GM13976 (cell line): ENCODE data around the gene DNHD1.

Source experiments
- DNase-seq: peaks from one replicate; pipeline ENCODE4 v3.0.0; 2012; ENCODE audit warnings: low spot score
- in situ Hi-C: fragments of 300-500 bp; cut with MboI; formaldehyde crosslinking; loops from one replicate; pipeline ENCODE4 v1.12.0; 2022; ENCODE audit warnings: low sequenced_read_pairs, mixed read lengths, inconsistent platforms; ENCODE audit not compliant: unreplicated experiment
- TF ChIP-seq, protein P1 (sequence below): IDR thresholded peaks from 2 replicates; pipeline ENCODE4 v1.5.1; 2012; ENCODE audit warnings: borderline replicate concordance, mild to moderate bottlenecking; ENCODE audit not compliant: insufficient read depth; ENCODE audit errors: extremely low read depth, missing control alignments, control extremely low read depth

Gene DNHD1

DNA sequence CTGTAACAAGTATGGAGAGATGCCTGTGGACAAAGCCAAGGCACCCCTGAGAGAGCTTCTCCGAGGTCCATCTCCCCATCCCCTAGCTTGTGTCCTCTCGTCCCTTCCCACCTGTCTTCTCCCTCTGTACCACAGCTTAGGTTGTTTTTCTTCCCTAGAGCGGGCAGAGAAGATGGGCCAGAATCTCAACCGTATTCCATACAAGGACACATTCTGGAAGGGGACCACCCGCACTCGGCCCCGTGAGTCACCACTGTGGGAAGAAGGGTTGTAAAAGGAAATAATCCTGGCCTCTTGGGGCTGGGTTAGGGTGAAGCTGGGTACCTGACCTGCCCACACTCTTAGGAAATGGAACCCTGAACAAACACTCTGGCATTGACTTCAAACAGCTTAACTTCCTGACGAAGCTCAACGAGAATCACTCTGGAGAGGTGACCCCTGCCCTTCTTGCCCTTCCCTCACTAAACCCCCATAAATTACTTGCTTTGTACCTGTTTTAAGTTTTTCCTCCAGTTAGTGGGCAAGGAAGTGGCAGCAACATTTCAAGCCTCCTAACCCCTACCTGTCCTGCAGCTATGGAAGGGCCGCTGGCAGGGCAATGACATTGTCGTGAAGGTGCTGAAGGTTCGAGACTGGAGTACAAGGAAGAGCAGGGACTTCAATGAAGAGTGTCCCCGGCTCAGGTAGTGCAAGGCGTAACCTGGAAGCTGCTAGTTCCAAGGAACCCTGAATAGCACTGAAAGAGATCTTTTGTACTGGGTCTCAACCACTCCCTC, 111.8 kb downstream of the DNHD1 start:
- in situ Hi-C loops = no loop called here
- TF ChIP-seq, protein P1, sequence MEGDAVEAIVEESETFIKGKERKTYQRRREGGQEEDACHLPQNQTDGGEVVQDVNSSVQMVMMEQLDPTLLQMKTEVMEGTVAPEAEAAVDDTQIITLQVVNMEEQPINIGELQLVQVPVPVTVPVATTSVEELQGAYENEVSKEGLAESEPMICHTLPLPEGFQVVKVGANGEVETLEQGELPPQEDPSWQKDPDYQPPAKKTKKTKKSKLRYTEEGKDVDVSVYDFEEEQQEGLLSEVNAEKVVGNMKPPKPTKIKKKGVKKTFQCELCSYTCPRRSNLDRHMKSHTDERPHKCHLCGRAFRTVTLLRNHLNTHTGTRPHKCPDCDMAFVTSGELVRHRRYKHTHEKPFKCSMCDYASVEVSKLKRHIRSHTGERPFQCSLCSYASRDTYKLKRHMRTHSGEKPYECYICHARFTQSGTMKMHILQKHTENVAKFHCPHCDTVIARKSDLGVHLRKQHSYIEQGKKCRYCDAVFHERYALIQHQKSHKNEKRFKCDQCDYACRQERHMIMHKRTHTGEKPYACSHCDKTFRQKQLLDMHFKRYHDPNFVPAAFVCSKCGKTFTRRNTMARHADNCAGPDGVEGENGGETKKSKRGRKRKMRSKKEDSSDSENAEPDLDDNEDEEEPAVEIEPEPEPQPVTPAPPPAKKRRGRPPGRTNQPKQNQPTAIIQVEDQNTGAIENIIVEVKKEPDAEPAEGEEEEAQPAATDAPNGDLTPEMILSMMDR = no peak
- no peak for DNase-seq

DNA sequence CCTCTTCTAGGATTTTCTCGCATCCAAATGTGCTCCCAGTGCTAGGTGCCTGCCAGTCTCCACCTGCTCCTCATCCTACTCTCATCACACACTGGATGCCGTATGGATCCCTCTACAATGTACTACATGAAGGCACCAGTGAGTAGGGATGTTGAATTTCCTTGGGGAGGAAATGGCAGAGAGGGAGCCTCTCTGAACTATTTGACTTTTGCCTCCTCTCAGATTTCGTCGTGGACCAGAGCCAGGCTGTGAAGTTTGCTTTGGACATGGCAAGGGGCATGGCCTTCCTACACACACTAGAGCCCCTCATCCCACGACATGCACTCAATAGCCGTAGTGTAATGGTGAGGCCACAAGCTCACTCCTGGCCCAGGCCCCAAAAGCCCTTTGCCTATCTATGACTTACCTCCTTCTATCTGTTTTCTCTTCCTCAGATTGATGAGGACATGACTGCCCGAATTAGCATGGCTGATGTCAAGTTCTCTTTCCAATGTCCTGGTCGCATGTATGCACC, 112.5 kb downstream of the DNHD1 start:
- TF ChIP-seq, protein P1 = no peak
- in situ Hi-C loops = no loop called here
- DNase-seq = no peak

DNA sequence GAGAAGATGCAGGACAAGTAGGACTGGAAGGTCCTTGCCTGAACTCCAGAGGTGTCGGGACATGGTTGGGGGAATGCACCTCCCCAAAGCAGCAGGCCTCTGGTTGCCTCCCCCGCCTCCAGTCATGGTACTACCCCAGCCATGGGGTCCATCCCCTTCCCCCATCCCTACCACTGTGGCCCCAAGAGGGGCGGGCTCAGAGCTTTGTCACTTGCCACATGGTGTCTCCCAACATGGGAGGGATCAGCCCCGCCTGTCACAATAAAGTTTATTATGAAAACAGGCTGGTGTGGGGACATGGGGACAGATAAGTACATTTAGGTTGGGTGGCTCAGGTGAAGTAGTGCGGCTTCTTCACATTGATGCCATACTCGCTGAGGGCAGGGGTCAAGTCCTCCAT, 113.5 kb downstream of the DNHD1 start:
- in situ Hi-C loops = no loop called here
- no peak for DNase-seq
- TF ChIP-seq, protein P1 = no peak

DNA sequence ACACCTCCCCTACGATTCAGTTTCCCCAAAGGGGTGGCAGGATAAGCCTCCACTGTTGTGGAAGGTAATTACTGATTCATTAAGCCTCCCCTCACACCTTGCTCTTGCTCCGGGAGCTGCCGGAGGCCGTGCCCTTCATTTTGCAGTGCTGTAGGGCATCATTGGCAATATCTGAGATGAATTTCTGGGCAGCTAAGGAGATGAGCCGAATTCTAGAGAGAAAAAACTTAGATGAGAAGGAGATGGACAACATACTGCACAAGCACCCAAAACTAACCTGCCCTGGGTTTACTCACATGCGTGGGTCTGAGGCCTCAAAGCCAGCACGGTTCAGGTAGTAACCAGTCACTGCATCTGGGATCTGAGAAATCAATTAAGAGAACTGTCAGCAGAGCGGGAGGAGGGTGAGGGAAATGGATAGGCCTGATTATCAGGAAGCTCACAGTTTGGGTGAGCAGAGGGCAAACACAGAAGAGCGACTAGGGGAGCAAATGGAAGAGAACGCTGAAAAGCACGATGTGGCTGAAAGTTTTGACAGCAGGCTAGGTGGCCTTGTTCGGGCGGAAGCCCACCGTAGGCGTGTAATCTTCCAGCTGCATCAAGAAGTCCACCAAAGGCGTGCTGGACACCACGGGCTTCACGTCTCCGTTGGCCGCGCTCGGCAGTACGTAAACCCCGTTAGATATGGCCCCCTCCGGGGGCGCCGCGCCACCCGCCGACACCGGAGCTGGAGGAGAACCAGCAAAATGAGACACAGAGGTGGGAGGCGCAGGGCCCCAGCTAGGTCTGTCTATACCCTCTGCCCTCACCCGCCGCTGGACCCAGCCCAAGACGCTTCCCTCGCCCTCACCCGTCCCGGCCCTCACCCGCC, 114.2 kb downstream of the DNHD1 start:
- in situ Hi-C loops = no loop called here
- TF ChIP-seq, protein P1 = no peak
- DNase-seq = peak; percentile 28

- TF ChIP-seq, protein P1 = no peak
- no peak for DNase-seq
- in situ Hi-C loops = no loop called here
Measured at GRCh38 chr11:6611963-6612212, 114.8 kb downstream of the DNHD1 start.

DNA sequence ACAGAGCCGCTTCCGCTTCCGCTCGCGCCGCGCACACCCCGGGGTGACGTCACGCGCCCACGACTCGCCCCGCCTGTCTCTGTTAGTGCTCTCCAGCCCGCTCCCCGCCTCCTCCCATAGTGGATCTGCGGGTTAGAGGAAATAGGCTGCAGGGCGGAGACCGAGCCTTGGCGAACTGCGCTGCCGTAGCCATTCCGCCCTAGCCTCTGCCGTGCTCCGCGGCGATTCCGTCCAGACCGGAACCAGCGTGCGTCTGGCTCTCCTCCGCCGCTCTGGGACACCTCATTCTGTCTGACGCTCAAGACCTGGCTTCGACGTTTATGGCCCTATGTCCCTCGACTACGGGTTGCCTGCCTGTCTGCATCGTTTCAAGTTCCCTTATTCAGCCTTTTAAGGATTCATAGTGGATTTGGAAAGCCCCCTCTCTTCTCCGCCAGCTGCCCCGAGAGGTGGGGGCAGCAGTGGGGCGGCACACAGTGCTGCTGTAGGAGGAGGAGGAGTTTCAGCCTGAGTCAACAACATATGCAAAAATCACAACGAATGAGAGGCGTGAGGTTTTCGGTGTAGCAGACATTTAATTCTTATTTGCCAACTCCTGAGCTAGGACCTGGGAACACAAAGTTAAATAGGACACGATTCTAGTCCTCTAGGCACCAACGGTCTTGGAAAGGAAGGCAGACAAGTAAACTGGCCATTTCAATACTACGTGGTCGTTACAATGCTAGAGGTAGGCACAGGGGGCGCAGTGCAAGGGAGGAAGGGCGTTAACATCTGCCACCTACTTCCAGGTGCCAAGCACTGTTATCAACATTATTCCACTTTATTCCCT, 115.3 kb downstream of the DNHD1 start, which contains the start of gene TAF10:
Gene TAF10 (minus strand): TSS at position 4 of the 829 bp plus-strand sequence. CDS start 27 bp downstream, outside the sequence.
- TF ChIP-seq, protein P1 = peak; percentile 47
- DNase-seq = peak; percentile 92
- in situ Hi-C loops = no loop called here
